Keratinocyte (primary cell): ENCODE measurements around the gene HRC. TPM values are rescaled to one million over a fixed set of nuclear protein-coding genes. Genes with fewer than 3 reads are reported as not detected.
A peak's percentile ranks its signal among the peaks of the same experiment; 100 is the strongest.

Experiments used
- DNase-seq: peaks from one replicate; pipeline ENCODE4 v3.0.0-alpha.2; 2011; ENCODE audit warnings: low read depth, missing footprints, low spot score
- FAIRE-seq: peaks from 2 replicates; lab custom pipeline; 2011; peaks lifted over from hg19 to GRCh38; lab: Jason Lieb, UNC
- H2AFZ ChIP-seq: 2 replicates; pipeline ENCODE4 v1.6.0; 2012; ENCODE audit warnings: low read length, control low read depth, inconsistent platforms; ENCODE audit not compliant: control insufficient read depth
- H3K27ac ChIP-seq: 2 replicates; pipeline ENCODE4 v1.5.1; 2011; ENCODE audit warnings: low read length; ENCODE audit not compliant: control insufficient read depth, insufficient read depth
- H3K27me3 ChIP-seq: 3 replicates; pipeline ENCODE4 v1.6.0; 2011; ENCODE audit warnings: low read length; ENCODE audit not compliant: control insufficient read depth, insufficient read depth; ENCODE audit errors: extremely low read depth
- H3K36me3 ChIP-seq, 2 experiments: 2 replicates in 1 of 2; 3 replicates in 1 of 2; pipeline ENCODE4 v1.5.1; 2011; ENCODE audit warnings: low read length in 2 of 2, mild to moderate bottlenecking in 1 of 2; ENCODE audit not compliant: control insufficient read depth in 2 of 2, insufficient read depth in 2 of 2; ENCODE audit errors: extremely low read depth in 1 of 2
- H3K4me1 ChIP-seq: 3 replicates; pipeline ENCODE4 v1.5.1; 2011; ENCODE audit warnings: low read length; ENCODE audit not compliant: control insufficient read depth, insufficient read depth; ENCODE audit errors: extremely low read depth
- H3K4me2 ChIP-seq: 3 replicates; pipeline ENCODE4 v1.6.0; 2011; ENCODE audit warnings: low read depth, low read length; ENCODE audit not compliant: control insufficient read depth, insufficient read depth; ENCODE audit errors: extremely low read depth
- H3K4me3 ChIP-seq, 3 experiments: fragments of 200-600 bp in 1 of 3; sonication (generic) in 1 of 3; 2 replicates in 2 of 3; 3 replicates in 1 of 3; pipeline ENCODE4 v1.5.1; 2011 to 2016; ENCODE audit warnings: low read length in 3 of 3, mild to moderate bottlenecking in 3 of 3, control low read depth in 2 of 3, inconsistent platforms in 1 of 3, low read depth in 1 of 3, mixed read lengths in 1 of 3, mixed run types in 1 of 3, moderate library complexity in 1 of 3; ENCODE audit not compliant: control insufficient read depth in 2 of 3, insufficient read depth in 2 of 3; ENCODE audit errors: extremely low read depth in 1 of 3
- H3K79me2 ChIP-seq: 2 replicates; pipeline ENCODE4 v1.6.0; 2012; ENCODE audit warnings: low read length; ENCODE audit not compliant: control insufficient read depth, insufficient read depth
- H3K9ac ChIP-seq: 3 replicates; pipeline ENCODE4 v1.6.0; 2011; ENCODE audit warnings: low read length; ENCODE audit not compliant: control insufficient read depth, insufficient read depth; ENCODE audit errors: extremely low read depth
- H3K9me1 ChIP-seq: 3 replicates; pipeline ENCODE4 v1.6.0; 2011; ENCODE audit warnings: low read length; ENCODE audit not compliant: control insufficient read depth, insufficient read depth; ENCODE audit errors: extremely low read depth
- H3K9me3 ChIP-seq: 2 replicates; pipeline ENCODE4 v1.5.1; 2012; ENCODE audit warnings: low read depth, low read length; ENCODE audit not compliant: control insufficient read depth
- H4K20me1 ChIP-seq: 3 replicates; pipeline ENCODE4 v1.6.0; 2011; ENCODE audit warnings: low read length; ENCODE audit not compliant: control insufficient read depth, insufficient read depth; ENCODE audit errors: extremely low read depth
- EZH2 ChIP-seq: IDR thresholded peaks from one replicate; pipeline ENCODE4 v1.6.1; 2012; ENCODE audit warnings: inconsistent platforms, mild to moderate bottlenecking, low read length, moderate library complexity
- dilution Hi-C: fragments of 300-500 bp; cut with MboI; formaldehyde crosslinking; loops from one replicate; pipeline ENCODE4 v1.7.0; 2020; ENCODE audit warnings: low sequenced_read_pairs; ENCODE audit not compliant: extremely low pct_ligation_motif_present
- polyA plus RNA-seq, 5 experiments: library from polyadenylated mRNA; depleted of rRNA in 3 of 5; stranded (reverse) in 3 of 5; stranded (forward) in 1 of 5; unstranded in 1 of 5; fragments of >200 nt; gene quantifications; 1 replicate in 1 of 5; 2 replicates in 3 of 5; 3 replicates in 1 of 5; pipeline versions ENCODE4 v1.2.1 to v1.2.3, GENCODE V29; 2011 to 2012; ENCODE audit warnings: missing spikeins in 2 of 5, low read depth in 1 of 5, low replicate concordance in 1 of 5
- TF ChIP-seq, protein P1 (sequence below), 3 experiments: IDR thresholded peaks in 1 of 3; conservative IDR thresholded peaks in 1 of 3; optimal IDR thresholded peaks in 1 of 3; 2 replicates in 2 of 3; 3 replicates in 1 of 3; pipeline versions ENCODE3 to v1.5.1; 2011; ENCODE audit warnings: low read length in 3 of 3, mild to moderate bottlenecking in 3 of 3, moderate library complexity in 2 of 3, control low read depth in 1 of 3, inconsistent platforms in 1 of 3; ENCODE audit not compliant: insufficient read depth in 2 of 3; ENCODE audit errors: extremely low read depth in 1 of 3

HRC gene
- polyA plus RNA-seq, 1 donor (not counting 4 experiments of a cell fraction or from before 2014, with no cell fraction given) = 0.08 TPM

DNA sequence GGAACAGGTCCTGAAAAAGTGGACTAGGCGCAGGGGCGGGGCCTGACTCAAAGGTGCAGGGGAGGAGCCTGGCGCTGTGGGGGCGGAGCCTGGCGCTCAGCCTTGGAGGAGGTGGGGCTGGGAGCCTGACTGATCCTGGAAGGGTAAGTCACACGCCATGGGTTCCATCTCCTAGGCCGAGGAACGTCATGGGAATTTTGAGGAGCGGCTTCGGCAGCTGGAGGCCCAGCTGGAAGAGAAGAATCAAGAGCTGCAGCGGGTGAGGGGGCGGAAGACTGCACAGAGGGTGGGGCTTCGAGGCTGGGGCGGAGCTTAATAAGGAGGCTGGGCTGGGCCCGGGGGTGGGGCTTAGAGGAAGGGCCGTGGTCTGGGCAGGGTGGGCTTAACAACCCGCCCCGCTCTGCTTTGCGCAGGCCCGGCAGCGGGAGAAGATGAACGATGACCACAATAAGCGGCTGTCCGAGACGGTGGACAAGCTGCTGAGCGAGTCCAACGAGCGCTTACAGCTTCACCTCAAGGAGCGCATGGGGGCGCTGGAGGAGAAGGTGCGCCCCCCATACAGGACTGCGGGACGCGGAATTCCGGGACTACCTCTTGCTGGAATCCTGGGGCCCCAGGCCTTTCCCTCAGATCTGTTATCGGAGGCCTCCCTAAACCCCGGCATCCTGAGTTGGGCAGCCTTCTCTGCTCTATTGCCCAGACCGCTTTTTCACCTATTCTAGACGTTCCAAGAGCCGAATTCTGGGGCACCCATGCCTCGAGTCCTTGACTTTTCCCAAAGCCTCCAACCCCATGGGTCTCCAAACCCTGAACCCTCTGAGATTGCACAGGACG is 21.4 kb downstream of the HRC start:
- Histone ChIP-seq H3K27me3 (no peaks in the 10 kb centered on the region), H3K27ac (no peak overlapping the region), H3K9ac (no peak overlapping the region), H3K9me1 (no peaks in the 10 kb centered on the region), H3K4me1 (peaks cover 4% of the 10 kb centered on the region), H3K9me3 (no peaks in the 10 kb centered on the region), H3K4me3 (no peak overlapping the region), H3K79me2 (no peaks in the 10 kb centered on the region), H3K4me2 (peak overlapping the region; percentile 12), H4K20me1 (no peaks in the 10 kb centered on the region), H3K36me3 (no peaks in the 10 kb centered on the region), H2AFZ (no peak overlapping the region)
- no peak for DNase-seq
- no peak for FAIRE-seq
- dilution Hi-C loops = no loop called here
- TF ChIP-seq, protein P1, sequence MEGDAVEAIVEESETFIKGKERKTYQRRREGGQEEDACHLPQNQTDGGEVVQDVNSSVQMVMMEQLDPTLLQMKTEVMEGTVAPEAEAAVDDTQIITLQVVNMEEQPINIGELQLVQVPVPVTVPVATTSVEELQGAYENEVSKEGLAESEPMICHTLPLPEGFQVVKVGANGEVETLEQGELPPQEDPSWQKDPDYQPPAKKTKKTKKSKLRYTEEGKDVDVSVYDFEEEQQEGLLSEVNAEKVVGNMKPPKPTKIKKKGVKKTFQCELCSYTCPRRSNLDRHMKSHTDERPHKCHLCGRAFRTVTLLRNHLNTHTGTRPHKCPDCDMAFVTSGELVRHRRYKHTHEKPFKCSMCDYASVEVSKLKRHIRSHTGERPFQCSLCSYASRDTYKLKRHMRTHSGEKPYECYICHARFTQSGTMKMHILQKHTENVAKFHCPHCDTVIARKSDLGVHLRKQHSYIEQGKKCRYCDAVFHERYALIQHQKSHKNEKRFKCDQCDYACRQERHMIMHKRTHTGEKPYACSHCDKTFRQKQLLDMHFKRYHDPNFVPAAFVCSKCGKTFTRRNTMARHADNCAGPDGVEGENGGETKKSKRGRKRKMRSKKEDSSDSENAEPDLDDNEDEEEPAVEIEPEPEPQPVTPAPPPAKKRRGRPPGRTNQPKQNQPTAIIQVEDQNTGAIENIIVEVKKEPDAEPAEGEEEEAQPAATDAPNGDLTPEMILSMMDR (optimal IDR thresholded peaks at IDR 0.05 in 1 of 3, IDR thresholded peaks at IDR 0.05 in 1 of 3, conservative IDR thresholded peaks at IDR 0.05 in 1 of 3; ENCODE audit: extremely low read depth in 1 of 3, insufficient read depth in 2 of 3, low read length in 3 of 3) = no peak
- TF ChIP-seq EZH2 = no peak

DNA sequence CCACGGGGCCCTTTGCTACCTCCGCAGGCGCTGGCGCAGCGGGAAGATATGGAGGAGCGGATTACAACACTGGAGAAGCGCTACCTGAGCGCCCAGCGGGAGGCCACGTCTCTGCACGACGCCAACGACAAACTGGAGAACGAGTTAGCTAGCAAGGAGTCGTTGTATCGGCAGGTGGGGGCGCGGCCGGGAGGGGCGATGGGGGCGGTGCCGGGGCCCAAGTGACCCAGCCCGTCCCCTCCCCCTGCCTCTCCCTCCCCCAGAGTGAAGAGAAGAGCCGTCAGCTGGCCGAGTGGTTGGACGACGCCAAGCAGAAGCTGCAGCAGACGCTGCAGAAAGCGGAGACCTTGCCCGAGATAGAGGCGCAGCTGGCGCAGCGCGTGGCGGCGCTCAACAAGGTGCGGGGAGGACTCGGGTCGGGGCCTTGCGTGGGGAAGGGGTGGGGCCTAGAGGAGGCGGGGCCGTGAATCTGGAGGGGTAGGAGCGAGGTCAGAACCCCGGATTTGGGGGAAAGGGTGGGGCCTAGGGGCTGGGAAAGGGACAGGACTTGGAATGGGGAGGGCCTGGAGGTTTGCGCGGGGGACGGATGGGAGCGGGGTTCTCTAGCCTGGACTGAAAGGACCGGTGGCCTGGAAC is 22.1 kb downstream of the HRC start:
- no peaks in the 10 kb centered on the region for H3K9me3 ChIP-seq
- DNase-seq (no peak), FAIRE-seq (no peak)
- no peak for TF ChIP-seq EZH2
- TF ChIP-seq, protein P1 (optimal IDR thresholded peaks at IDR 0.05 in 1 of 3, IDR thresholded peaks at IDR 0.05 in 1 of 3, conservative IDR thresholded peaks at IDR 0.05 in 1 of 3; ENCODE audit: extremely low read depth in 1 of 3, insufficient read depth in 2 of 3, low read length in 3 of 3) = no peak
- no peaks in the 10 kb centered on the region for H3K79me2 ChIP-seq
- peak overlapping the region; percentile 12 for H3K4me2 ChIP-seq
- no peaks in the 10 kb centered on the region for H3K27me3 ChIP-seq
- H3K4me1 ChIP-seq = peaks cover 4% of the 10 kb centered on the region
- H4K20me1 ChIP-seq = no peaks in the 10 kb centered on the region
- dilution Hi-C loops = no loop called here
- no peaks in the 10 kb centered on the region for H3K36me3 ChIP-seq
- no peak overlapping the region for H3K27ac ChIP-seq
- no peak overlapping the region for H3K9ac ChIP-seq
- H2AFZ ChIP-seq = no peak overlapping the region
- no peak overlapping the region for H3K4me3 ChIP-seq
- H3K9me1 ChIP-seq = no peaks in the 10 kb centered on the region
